ENCODE data around the gene TAP2. TPM values are rescaled to one million over a fixed set of nuclear protein-coding genes. Genes with fewer than 3 reads are reported as not detected.

TAP2 gene
- total and polyA plus RNA-seq, 2 of the 13 experiments (the other 11 are each of a cell fraction or from before 2014, with no cell fraction given), result 10.3 to 17.6 TPM

DNA sequence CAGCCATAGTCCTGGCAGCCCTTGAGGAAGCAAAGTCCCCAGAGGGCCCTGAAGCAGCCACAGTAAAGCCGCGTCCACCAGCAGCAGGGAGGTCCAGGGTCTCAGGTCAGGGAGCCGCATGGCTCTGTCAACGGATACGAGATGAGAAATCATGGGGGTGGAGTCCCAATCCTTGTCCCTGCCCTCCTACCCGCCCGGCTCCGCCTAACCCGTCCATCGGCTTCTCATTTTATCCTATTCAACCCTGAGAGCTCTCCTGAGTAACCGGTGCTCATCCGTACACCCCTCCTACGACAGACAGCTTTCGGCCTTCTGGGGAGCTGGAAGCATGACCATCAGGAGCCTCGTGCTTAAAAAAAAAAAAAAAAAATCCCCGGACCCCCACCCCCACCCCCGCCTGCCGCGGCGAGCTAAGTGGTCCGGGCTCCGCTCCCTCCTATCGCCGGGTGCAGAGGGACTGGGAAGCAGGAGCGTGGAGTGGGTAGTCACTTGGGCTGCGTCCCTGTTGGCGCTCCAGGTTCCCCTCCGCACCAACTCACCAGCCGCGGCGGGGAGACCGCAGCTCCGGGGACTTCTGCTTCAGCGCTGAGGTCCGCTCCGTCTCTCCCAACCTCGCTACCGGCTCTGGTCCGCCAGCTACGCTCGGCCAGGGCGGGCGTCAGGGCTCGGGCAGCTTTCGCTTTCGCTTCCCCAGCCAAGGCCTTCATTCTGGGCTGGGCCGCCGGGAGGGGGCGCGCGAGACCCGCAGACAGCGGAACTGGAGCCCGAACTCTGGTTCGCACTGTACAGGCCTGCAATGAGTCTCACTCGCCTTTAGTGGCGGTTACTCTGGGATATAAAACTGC lies at the start of gene TAP2 (continued):
- TF ChIP-seq MED8 (CRISPR knock-in tag; IDR thresholded peaks at IDR 0.05; ENCODE audit: insufficient replicate concordance), result no peak
- no peak for TF ChIP-seq SNRNP70 (IDR thresholded peaks at IDR 0.05; ENCODE audit: low read depth, low read length)
- TF ChIP-seq, protein P1, sequence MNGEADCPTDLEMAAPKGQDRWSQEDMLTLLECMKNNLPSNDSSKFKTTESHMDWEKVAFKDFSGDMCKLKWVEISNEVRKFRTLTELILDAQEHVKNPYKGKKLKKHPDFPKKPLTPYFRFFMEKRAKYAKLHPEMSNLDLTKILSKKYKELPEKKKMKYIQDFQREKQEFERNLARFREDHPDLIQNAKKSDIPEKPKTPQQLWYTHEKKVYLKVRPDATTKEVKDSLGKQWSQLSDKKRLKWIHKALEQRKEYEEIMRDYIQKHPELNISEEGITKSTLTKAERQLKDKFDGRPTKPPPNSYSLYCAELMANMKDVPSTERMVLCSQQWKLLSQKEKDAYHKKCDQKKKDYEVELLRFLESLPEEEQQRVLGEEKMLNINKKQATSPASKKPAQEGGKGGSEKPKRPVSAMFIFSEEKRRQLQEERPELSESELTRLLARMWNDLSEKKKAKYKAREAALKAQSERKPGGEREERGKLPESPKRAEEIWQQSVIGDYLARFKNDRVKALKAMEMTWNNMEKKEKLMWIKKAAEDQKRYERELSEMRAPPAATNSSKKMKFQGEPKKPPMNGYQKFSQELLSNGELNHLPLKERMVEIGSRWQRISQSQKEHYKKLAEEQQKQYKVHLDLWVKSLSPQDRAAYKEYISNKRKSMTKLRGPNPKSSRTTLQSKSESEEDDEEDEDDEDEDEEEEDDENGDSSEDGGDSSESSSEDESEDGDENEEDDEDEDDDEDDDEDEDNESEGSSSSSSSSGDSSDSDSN (CRISPR knock-in tag; IDR thresholded peaks at IDR 0.05), result peak; percentile 94
- peak; percentile 100 for TF ChIP-seq KMT2A (CRISPR knock-in tag; IDR thresholded peaks at IDR 0.05)
- TF ChIP-seq, protein P2, sequence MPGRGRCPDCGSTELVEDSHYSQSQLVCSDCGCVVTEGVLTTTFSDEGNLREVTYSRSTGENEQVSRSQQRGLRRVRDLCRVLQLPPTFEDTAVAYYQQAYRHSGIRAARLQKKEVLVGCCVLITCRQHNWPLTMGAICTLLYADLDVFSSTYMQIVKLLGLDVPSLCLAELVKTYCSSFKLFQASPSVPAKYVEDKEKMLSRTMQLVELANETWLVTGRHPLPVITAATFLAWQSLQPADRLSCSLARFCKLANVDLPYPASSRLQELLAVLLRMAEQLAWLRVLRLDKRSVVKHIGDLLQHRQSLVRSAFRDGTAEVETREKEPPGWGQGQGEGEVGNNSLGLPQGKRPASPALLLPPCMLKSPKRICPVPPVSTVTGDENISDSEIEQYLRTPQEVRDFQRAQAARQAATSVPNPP (CRISPR knock-in tag; IDR thresholded peaks at IDR 0.05), result no peak
- TF ChIP-seq FOXP1 (IDR thresholded peaks at IDR 0.05), result no peak
- no peak for TF ChIP-seq FOXP1 (CRISPR knock-in tag; IDR thresholded peaks at IDR 0.05)
- TF ChIP-seq, protein P3, sequence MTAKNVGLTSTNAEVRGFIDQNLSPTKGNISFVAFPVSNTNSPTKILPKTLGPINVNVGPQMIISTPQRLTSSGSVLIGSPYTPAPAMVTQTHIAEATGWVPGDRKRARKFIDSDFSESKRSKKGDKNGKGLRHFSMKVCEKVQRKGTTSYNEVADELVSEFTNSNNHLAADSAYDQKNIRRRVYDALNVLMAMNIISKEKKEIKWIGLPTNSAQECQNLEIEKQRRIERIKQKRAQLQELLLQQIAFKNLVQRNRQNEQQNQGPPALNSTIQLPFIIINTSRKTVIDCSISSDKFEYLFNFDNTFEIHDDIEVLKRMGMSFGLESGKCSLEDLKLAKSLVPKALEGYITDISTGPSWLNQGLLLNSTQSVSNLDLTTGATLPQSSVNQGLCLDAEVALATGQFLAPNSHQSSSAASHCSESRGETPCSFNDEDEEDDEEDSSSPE (CRISPR knock-in tag; IDR thresholded peaks at IDR 0.05), result 0 out of 2 replicates have a peak, but pooled peaks have one; percentile 30
- no peak for TF ChIP-seq ZBTB1 (CRISPR knock-in tag; IDR thresholded peaks at IDR 0.05; ENCODE audit: borderline replicate concordance)
- TF ChIP-seq NFIC (IDR thresholded peaks at IDR 0.05; ENCODE audit: low read length), result no peak
- no peak for TF ChIP-seq ZNF484 (CRISPR knock-in tag; IDR thresholded peaks at IDR 0.05; ENCODE audit: borderline replicate concordance, low read depth)
- TF ChIP-seq RFXAP (CRISPR knock-in tag; IDR thresholded peaks at IDR 0.05; ENCODE audit: borderline replicate concordance), result peak; percentile 99
- peak; percentile 82 for TF ChIP-seq FOXC1 (CRISPR knock-in tag; IDR thresholded peaks at IDR 0.05; ENCODE audit: borderline replicate concordance)
- TF ChIP-seq, protein P4, sequence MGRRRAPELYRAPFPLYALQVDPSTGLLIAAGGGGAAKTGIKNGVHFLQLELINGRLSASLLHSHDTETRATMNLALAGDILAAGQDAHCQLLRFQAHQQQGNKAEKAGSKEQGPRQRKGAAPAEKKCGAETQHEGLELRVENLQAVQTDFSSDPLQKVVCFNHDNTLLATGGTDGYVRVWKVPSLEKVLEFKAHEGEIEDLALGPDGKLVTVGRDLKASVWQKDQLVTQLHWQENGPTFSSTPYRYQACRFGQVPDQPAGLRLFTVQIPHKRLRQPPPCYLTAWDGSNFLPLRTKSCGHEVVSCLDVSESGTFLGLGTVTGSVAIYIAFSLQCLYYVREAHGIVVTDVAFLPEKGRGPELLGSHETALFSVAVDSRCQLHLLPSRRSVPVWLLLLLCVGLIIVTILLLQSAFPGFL (CRISPR knock-in tag; IDR thresholded peaks at IDR 0.05), result 0 out of 2 replicates have a peak, but pooled peaks have one; percentile 43
- TF ChIP-seq, protein P5, sequence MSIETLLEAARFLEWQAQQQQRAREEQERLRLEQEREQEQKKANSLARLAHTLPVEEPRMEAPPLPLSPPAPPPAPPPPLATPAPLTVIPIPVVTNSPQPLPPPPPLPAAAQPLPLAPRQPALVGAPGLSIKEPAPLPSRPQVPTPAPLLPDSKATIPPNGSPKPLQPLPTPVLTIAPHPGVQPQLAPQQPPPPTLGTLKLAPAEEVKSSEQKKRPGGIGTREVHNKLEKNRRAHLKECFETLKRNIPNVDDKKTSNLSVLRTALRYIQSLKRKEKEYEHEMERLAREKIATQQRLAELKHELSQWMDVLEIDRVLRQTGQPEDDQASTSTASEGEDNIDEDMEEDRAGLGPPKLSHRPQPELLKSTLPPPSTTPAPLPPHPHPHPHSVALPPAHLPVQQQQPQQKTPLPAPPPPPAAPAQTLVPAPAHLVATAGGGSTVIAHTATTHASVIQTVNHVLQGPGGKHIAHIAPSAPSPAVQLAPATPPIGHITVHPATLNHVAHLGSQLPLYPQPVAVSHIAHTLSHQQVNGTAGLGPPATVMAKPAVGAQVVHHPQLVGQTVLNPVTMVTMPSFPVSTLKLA (IDR thresholded peaks at IDR 0.05), result peak; percentile 22; the same call in 1 of the 2 replicates
- TF ChIP-seq ZC3H13 (CRISPR knock-in tag; IDR thresholded peaks at IDR 0.05), result 0 out of 2 replicates have a peak, but pooled peaks have one; percentile 44
- no peak for TF ChIP-seq PCBP2 (optimal IDR thresholded peaks at IDR 0.05; ENCODE audit: low read depth, low read length, poor library complexity, severe bottlenecking)
- TF ChIP-seq, protein P6, sequence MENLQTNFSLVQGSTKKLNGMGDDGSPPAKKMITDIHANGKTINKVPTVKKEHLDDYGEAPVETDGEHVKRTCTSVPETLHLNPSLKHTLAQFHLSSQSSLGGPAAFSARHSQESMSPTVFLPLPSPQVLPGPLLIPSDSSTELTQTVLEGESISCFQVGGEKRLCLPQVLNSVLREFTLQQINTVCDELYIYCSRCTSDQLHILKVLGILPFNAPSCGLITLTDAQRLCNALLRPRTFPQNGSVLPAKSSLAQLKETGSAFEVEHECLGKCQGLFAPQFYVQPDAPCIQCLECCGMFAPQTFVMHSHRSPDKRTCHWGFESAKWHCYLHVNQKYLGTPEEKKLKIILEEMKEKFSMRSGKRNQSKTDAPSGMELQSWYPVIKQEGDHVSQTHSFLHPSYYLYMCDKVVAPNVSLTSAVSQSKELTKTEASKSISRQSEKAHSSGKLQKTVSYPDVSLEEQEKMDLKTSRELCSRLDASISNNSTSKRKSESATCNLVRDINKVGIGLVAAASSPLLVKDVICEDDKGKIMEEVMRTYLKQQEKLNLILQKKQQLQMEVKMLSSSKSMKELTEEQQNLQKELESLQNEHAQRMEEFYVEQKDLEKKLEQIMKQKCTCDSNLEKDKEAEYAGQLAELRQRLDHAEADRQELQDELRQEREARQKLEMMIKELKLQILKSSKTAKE (CRISPR knock-in tag; IDR thresholded peaks at IDR 0.05; ENCODE audit: borderline replicate concordance), result no peak
